Left lung (tissue), 10 donors: ENCODE data around the gene TUBGCP2. TPM values are rescaled to one million over a fixed set of nuclear protein-coding genes. Genes with fewer than 3 reads are reported as not detected.
"Not testable (repeated sequence)": the region's sequence is repeated elsewhere in the genome, so short reads cannot be mapped to it uniquely, and the experiment has no call there.

Experiments used
- ATAC-seq: fragments of 200-7000 bp; cut with Tn5 transposase; one replicate; pipeline ENCODE4 v1.9.1; 2020; ENCODE audit warnings: moderate library complexity
- DNase-seq, 4 donors: peaks; one replicate each; pipeline ENCODE4 v3.0.0-alpha.2; 2013 to 2020
- H3K27ac ChIP-seq, 2 donors: fragments of 200-600 bp; sonication (generic) in 1 of 2; one replicate each; pipeline versions ENCODE4 v1.5.0 to v1.8.0; 2020 to 2021
- H3K27me3 ChIP-seq, 2 donors: fragments of 200-600 bp; sonication (generic) in 1 of 2; one replicate each; pipeline versions ENCODE4 v1.5.0 to v1.8.0; 2020 to 2021
- H3K36me3 ChIP-seq, 2 donors: fragments of 200-600 bp; sonication (generic) in 1 of 2; one replicate each; pipeline versions ENCODE4 v1.5.0 to v1.8.0; 2020 to 2021
- H3K4me1 ChIP-seq, 2 donors: fragments of 200-600 bp; one replicate each; pipeline ENCODE4 v1.8.0; 2021
- H3K4me3 ChIP-seq, 2 donors: fragments of 200-600 bp; sonication (generic) in 1 of 2; one replicate each; pipeline versions ENCODE4 v1.5.0 to v1.8.0; 2020 to 2021; ENCODE audit warnings: mild to moderate bottlenecking in 1 of 2
- H3K9me3 ChIP-seq, 2 donors: fragments of 200-600 bp; sonication (generic) in 1 of 2; one replicate each; pipeline versions ENCODE4 v1.5.0 to v1.8.0; 2020 to 2021
- intact Hi-C, 2 donors: fragments of 100-400 bp; cut with DNase I; formaldehyde crosslinking; loops; one replicate each; pipeline versions ENCODE4 v1.11.2 to v1.14.2; 2022
- polyA plus RNA-seq, 6 donors: library from polyadenylated mRNA; unstranded; fragments of 120-200 nt; gene quantifications; one replicate each; pipeline ENCODE4 v1.2.1, GENCODE V29; 2013; ENCODE audit not compliant: insufficient read length in 6 of 6
- total RNA-seq, 2 donors: library from RNA; stranded (reverse); fragmentation: NEBNext Ultra II Directional; extraction: Animal tissue kit (Norgen Biotek cat#: 25700); gene quantifications; one replicate each; pipeline ENCODE4 v1.2.1, GENCODE V29; 2021
- TF ChIP-seq, protein P1 (sequence below), 2 donors: fragments of 200-600 bp; sonication (generic) in 1 of 2; IDR thresholded peaks; one replicate each; pipeline versions ENCODE4 v1.5.0 to v1.8.0; 2021; ENCODE audit warnings: antibody characterized with exemption in 2 of 2
- donor health status: DM: no; HTN: yes; CAD: no.
- donor health status: DM: no; HTN: no; CAD: no.

The TUBGCP2 gene
- total and polyA plus RNA-seq, 8 donors: 44.2 to 62.3 (median 52.1) TPM

DNA sequence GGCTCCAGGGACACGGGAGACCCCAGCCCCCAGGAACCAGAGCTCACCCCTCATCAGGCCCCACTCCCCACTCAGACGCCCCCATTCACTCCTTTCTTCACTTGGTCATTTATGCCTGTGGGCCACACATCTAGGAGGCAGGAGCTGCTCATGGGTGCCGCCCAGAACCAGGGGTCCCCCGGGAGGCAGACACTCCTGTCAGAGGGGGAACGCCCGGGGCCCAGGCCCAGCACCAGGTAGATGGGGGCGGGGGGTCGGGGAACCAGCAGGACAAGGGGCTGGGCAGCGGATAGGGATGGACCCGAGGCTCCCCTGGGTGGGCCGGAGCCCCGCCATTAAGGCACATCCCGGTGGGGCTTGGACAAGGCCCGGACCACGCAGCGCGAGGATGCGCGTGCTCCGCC is 16.2 kb upstream of the TUBGCP2 start:
- ATAC-seq (no peak), DNase-seq (peak in 1 of 4 donors; percentile 68)
- Histone ChIP-seq H3K4me3 (no peak overlapping the region), H3K27ac (no peak overlapping the region), H3K4me1 (peaks cover 4 to 21% of the 10 kb centered on the region in 2 donors), H3K36me3 (no peaks in the 10 kb centered on the region), H3K27me3 (peaks cover 44 to 83% of the 10 kb centered on the region in 2 donors), H3K9me3 (no peaks in the 10 kb centered on the region)
- intact Hi-C loops: no loop called here
- TF ChIP-seq, protein P1, sequence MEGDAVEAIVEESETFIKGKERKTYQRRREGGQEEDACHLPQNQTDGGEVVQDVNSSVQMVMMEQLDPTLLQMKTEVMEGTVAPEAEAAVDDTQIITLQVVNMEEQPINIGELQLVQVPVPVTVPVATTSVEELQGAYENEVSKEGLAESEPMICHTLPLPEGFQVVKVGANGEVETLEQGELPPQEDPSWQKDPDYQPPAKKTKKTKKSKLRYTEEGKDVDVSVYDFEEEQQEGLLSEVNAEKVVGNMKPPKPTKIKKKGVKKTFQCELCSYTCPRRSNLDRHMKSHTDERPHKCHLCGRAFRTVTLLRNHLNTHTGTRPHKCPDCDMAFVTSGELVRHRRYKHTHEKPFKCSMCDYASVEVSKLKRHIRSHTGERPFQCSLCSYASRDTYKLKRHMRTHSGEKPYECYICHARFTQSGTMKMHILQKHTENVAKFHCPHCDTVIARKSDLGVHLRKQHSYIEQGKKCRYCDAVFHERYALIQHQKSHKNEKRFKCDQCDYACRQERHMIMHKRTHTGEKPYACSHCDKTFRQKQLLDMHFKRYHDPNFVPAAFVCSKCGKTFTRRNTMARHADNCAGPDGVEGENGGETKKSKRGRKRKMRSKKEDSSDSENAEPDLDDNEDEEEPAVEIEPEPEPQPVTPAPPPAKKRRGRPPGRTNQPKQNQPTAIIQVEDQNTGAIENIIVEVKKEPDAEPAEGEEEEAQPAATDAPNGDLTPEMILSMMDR (IDR thresholded peaks at IDR 0.05): no peak

GRCh38 chr10:133324198-133324792 is 15.6 kb upstream of the TUBGCP2 start:
- H3K4me3 ChIP-seq: no peak overlapping the region
- peak; percentile 73 for ATAC-seq

GRCh38 chr10:133322064-133322709 is 13.5 kb upstream of the TUBGCP2 start:
- ATAC-seq, H3K27ac ChIP-seq, intact Hi-C loops, H3K9me3 ChIP-seq, H3K36me3 ChIP-seq, H3K4me3 ChIP-seq: not testable (repeated sequence)
- DNase-seq: peak in 1 of 4 donors; percentile 6
- peaks cover 24 to 71% of the 10 kb centered on the region in 2 donors for H3K27me3 ChIP-seq
- H3K4me1 ChIP-seq: peaks cover 4 to 23% of the 10 kb centered on the region in 2 donors

More at GRCh38 chr10:133324198-133324792, 15.6 kb upstream of the TUBGCP2 start:
- TF ChIP-seq, protein P1 (IDR thresholded peaks at IDR 0.05): no peak
- intact Hi-C loops: no loop called here
- H3K9me3 ChIP-seq: no peaks in the 10 kb centered on the region
- H3K4me1 ChIP-seq: peaks cover 4 to 16% of the 10 kb centered on the region in 2 donors
- no peak overlapping the region for H3K27ac ChIP-seq
- peak in 3 of 4 donors; percentile 34 to 82 (median 49) for DNase-seq
- H3K36me3 ChIP-seq: no peaks in the 10 kb centered on the region
- H3K27me3 ChIP-seq: peaks cover 44 to 83% of the 10 kb centered on the region in 2 donors

DNA sequence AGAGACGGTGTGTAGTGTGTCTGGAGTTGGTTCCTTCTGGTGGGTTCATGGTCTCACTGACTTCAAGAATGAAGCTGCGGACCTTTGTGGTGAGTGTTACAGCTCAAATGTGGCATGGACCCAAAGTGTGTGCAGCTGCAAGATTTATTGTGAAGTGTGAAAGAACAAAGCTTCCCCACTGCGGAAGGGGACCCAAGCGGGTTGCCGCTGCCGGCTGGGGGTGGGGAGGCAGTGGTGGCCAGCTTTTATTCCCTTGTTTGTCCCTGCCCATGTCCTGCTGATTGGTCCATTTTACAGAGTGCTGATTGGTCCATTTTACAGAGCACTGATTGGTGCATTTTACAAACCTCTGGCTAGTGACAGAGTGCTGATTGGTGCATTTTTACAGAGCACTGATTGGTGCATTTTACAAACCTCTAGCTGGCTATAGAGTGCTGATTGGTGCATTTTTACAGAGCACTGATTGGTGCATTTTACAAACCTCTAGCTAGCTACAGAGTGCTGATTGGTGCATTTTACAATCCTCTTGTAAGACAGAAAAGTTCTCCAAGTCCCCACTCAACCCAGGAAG is 12.3 kb upstream of the TUBGCP2 start:
- ATAC-seq, intact Hi-C loops, H3K27ac ChIP-seq, H3K36me3 ChIP-seq, H3K9me3 ChIP-seq, H3K4me3 ChIP-seq: not testable (repeated sequence)
- peaks cover 4 to 20% of the 10 kb centered on the region in 2 donors for H3K4me1 ChIP-seq
- peak in 1 of 4 donors; percentile 6 for DNase-seq
- H3K27me3 ChIP-seq: peaks cover 12 to 59% of the 10 kb centered on the region in 2 donors

GRCh38 chr10:133318494-133319127 is 9.9 kb upstream of the TUBGCP2 start:
- TF ChIP-seq, protein P1 (IDR thresholded peaks at IDR 0.05): peak; percentile 59 to 78
- no peak overlapping the region for H3K4me3 ChIP-seq
- intact Hi-C loops: no loop called here

GRCh38 chr10:133316732-133317131 is 8.1 kb upstream of the TUBGCP2 start:
- intact Hi-C loops: no loop called here
- Histone ChIP-seq H3K9me3 (no peaks in the 10 kb centered on the region), H3K4me3 (no peak overlapping the region), H3K36me3 (peaks cover 0 to 16% of the 10 kb centered on the region in 2 donors), H3K27ac (no peak overlapping the region), H3K4me1 (peaks cover 0 to 14% of the 10 kb centered on the region in 2 donors), H3K27me3 (peaks cover 0 to 28% of the 10 kb centered on the region in 2 donors)
- no peak for DNase-seq
- TF ChIP-seq, protein P1 (IDR thresholded peaks at IDR 0.05): no peak
- no peak for ATAC-seq

More at GRCh38 chr10:133318494-133319127, 9.9 kb upstream of the TUBGCP2 start:
- H3K27ac ChIP-seq: no peak overlapping the region
- H3K4me1 ChIP-seq: peaks cover 0 to 13% of the 10 kb centered on the region in 2 donors
- peaks cover 0 to 35% of the 10 kb centered on the region in 2 donors for H3K27me3 ChIP-seq
- ATAC-seq (peak; percentile 98), DNase-seq (peak in 3 of 4 donors; percentile 52 to 93 (median 56))
- no peaks in the 10 kb centered on the region for H3K9me3 ChIP-seq
- no peaks in the 10 kb centered on the region for H3K36me3 ChIP-seq
